Endothelial cell of umbilical vein (primary cell): ENCODE results near the gene PEX5L.

ENCODE experiments used
- EZH2 ChIP-seq: IDR thresholded peaks from 2 replicates; pipeline ENCODE4 v1.6.1; 2012; ENCODE audit warnings: borderline replicate concordance, low read depth, mild to moderate bottlenecking, moderate library complexity, low read length, inconsistent platforms; ENCODE audit not compliant: severe bottlenecking
- FOS ChIP-seq: IDR thresholded peaks from 2 replicates; pipeline ENCODE4 v1.6.1; 2011; ENCODE audit warnings: mild to moderate bottlenecking, low read length, moderate library complexity, borderline replicate concordance; ENCODE audit not compliant: insufficient read depth
- JUN ChIP-seq: IDR thresholded peaks from 2 replicates; pipeline ENCODE4 v1.6.1; 2011; ENCODE audit warnings: borderline replicate concordance, low read depth; ENCODE audit not compliant: insufficient read length, insufficient read depth
- MYC ChIP-seq: IDR thresholded peaks from one replicate; pipeline ENCODE4 v1.6.1; 2011; ENCODE audit warnings: mild to moderate bottlenecking, low read depth, low read length
- POLR2A ChIP-seq: IDR thresholded peaks from 2 replicates; pipeline ENCODE4 v1.6.1; 2012; ENCODE audit warnings: low read depth, mild to moderate bottlenecking, control low read depth, low read length
- POLR2AphosphoS5 ChIP-seq: IDR thresholded peaks from 2 replicates; pipeline ENCODE4 v1.6.1; 2012; ENCODE audit warnings: low read depth, mild to moderate bottlenecking, control low read depth, low read length, moderate library complexity; ENCODE audit not compliant: insufficient read depth
- TF ChIP-seq, protein P1 (sequence below), 2 donors: IDR thresholded peaks; 1 replicate in 1 of 2; 2 replicates in 1 of 2; pipeline ENCODE4 v1.5.1; 2011; ENCODE audit warnings: low read length in 2 of 2, mild to moderate bottlenecking in 2 of 2, moderate library complexity in 2 of 2, control low read depth in 1 of 2, inconsistent platforms in 1 of 2, low read depth in 1 of 2; ENCODE audit not compliant: insufficient read depth in 1 of 2; ENCODE audit errors: extremely low read depth in 1 of 2

- TF ChIP-seq, protein P1, sequence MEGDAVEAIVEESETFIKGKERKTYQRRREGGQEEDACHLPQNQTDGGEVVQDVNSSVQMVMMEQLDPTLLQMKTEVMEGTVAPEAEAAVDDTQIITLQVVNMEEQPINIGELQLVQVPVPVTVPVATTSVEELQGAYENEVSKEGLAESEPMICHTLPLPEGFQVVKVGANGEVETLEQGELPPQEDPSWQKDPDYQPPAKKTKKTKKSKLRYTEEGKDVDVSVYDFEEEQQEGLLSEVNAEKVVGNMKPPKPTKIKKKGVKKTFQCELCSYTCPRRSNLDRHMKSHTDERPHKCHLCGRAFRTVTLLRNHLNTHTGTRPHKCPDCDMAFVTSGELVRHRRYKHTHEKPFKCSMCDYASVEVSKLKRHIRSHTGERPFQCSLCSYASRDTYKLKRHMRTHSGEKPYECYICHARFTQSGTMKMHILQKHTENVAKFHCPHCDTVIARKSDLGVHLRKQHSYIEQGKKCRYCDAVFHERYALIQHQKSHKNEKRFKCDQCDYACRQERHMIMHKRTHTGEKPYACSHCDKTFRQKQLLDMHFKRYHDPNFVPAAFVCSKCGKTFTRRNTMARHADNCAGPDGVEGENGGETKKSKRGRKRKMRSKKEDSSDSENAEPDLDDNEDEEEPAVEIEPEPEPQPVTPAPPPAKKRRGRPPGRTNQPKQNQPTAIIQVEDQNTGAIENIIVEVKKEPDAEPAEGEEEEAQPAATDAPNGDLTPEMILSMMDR (IDR thresholded peaks at IDR 0.05; ENCODE audit: extremely low read depth in 1 of 2, insufficient read depth in 1 of 2, low read depth in 1 of 2, low read length in 2 of 2) = no peak
- no peak for TF ChIP-seq EZH2
- no peak for TF ChIP-seq FOS
- TF ChIP-seq MYC = no peak
- TF ChIP-seq POLR2AphosphoS5 = no peak
- TF ChIP-seq POLR2A = no peak
- no peak for TF ChIP-seq JUN
Observed at GRCh38 chr3:179949412-179949811, 87.3 kb downstream of the PEX5L start.
